ENCODE measurements around the gene RALA. TPM values are rescaled to one million over a fixed set of nuclear protein-coding genes. Genes with fewer than 3 reads are reported as not detected.

RALA gene
- total RNA-seq, 1 experiment from 2014 or later, result 41.7 TPM

GRCh38 chr7:39727231-39728012 lies 104.0 kb downstream of the RALA start:
- no peaks in the 10 kb centered on the region for H3K4me1 Mint-ChIP-seq (ENCODE audit: low read depth, unreplicated experiment)
- Histone ChIP-seq H3K4me3 (ENCODE audit: low read depth, low read length) (no peak overlapping the region), H3K27me3 (replicated peaks; ENCODE audit: control insufficient read depth, insufficient read depth, low read length) (no peaks in the 10 kb centered on the region; the same call in 1 of the 2 replicates), H3K9me3 (no peaks in the 10 kb centered on the region), H3K4me1 (no peaks in the 10 kb centered on the region), H3K36me3 (ENCODE audit: control insufficient read depth, insufficient read depth, low read length) (no peaks in the 10 kb centered on the region)
- H3K27ac Mint-ChIP-seq (ENCODE audit: unreplicated experiment), result no peak overlapping the region
- no TSS peak for BruUV-seq (replicated peaks)
- H3K36me3 Mint-ChIP-seq (ENCODE audit: insufficient read depth, unreplicated experiment), result no peaks in the 10 kb centered on the region
- intact Hi-C loops (cut with micrococcal nuclease; ENCODE audit: unreplicated experiment), result no loop called here
- TF ChIP-seq CTCF (IDR thresholded peaks at IDR 0.05; ENCODE audit: insufficient read depth in 1 of 2, low read depth in 1 of 2, low read length in 1 of 2, severe bottlenecking in 1 of 2, unreplicated experiment in 1 of 2), result no peak
- H3K27me3 Mint-ChIP-seq (ENCODE audit: insufficient read depth, unreplicated experiment), result no peaks in the 10 kb centered on the region
- CTCF ChIA-PET, result no interaction called here
- no peak overlapping the region for H3K4me3 Mint-ChIP-seq (ENCODE audit: unreplicated experiment)
- POLR2A ChIA-PET, result no interaction called here
- DNase-seq, result no peak
- H3K9me3 Mint-ChIP-seq (ENCODE audit: unreplicated experiment), result no peaks in the 10 kb centered on the region

- Mint-ChIP-seq H3K9me3 (ENCODE audit: unreplicated experiment) (no peaks in the 10 kb centered on the region), H3K27me3 (ENCODE audit: insufficient read depth, unreplicated experiment) (no peaks in the 10 kb centered on the region), H3K27ac (ENCODE audit: unreplicated experiment) (peak overlapping the region; percentile 92), H3K4me1 (ENCODE audit: low read depth, unreplicated experiment) (peaks cover 21% of the 10 kb centered on the region), H3K36me3 (ENCODE audit: insufficient read depth, unreplicated experiment) (peaks cover 16% of the 10 kb centered on the region), H3K4me3 (ENCODE audit: unreplicated experiment) (peak overlapping the region; percentile 88)
- no peaks in the 10 kb centered on the region; the same call in 1 of the 2 replicates for H3K27me3 ChIP-seq (replicated peaks; ENCODE audit: control insufficient read depth, insufficient read depth, low read length)
- TF ChIP-seq CTCF (IDR thresholded peaks at IDR 0.05; ENCODE audit: insufficient read depth in 1 of 2, low read depth in 1 of 2, low read length in 1 of 2, severe bottlenecking in 1 of 2, unreplicated experiment in 1 of 2), result no peak
- ChIA-PET POLR2A (interaction anchor here (0.6 to 1.1 kb wide), 4 partner anchors 108 to 166 kb away, joined by 3 to 8 read pairs (median 4); partner anchors contain the start of gene RALA), CTCF (interaction anchor here (0.5 to 1.1 kb wide), 3 partner anchors 11 to 153 kb away, joined by 4 to 7 read pairs (median 4); no protein-coding TSS in a partner anchor)
- DNase-seq, result peak; percentile 91 to 93
- H3K4me3 ChIP-seq (ENCODE audit: low read depth, low read length), result peak overlapping the region; percentile 76
- intact Hi-C loops (cut with micrococcal nuclease; ENCODE audit: unreplicated experiment), result loop anchor here (1.0 to 5.0 kb wide), 4 partner anchors 13 to 153 kb away; partner anchors contain the start of gene RALA
- BruUV-seq (replicated peaks), result TSS peak; percentile 50
- no peaks in the 10 kb centered on the region for H3K9me3 ChIP-seq
- H3K36me3 ChIP-seq (ENCODE audit: control insufficient read depth, insufficient read depth, low read length), result no peaks in the 10 kb centered on the region
- H3K4me1 ChIP-seq, result peaks cover 11% of the 10 kb centered on the region
Measured at GRCh38 chr7:39732837-39733804, 109.7 kb downstream of the RALA start.

Data from Caco-2 (cell line).